ENCODE results near the gene PARVB. TPM values are rescaled to one million over a fixed set of nuclear protein-coding genes. Genes with fewer than 3 reads are reported as not detected.

Gene PARVB
- total and polyA plus RNA-seq, 2 of the 8 experiments (the other 6 are each of a cell fraction or from before 2014, with no cell fraction given) = 14.5 to 18.6 TPM

- Histone ChIP-seq H3K23ac (ENCODE audit: insufficient read length) (no peak overlapping the region), H4K5ac (ENCODE audit: insufficient read length, low read depth, low read length) (no peak overlapping the region), H3K14ac (ENCODE audit: insufficient read length) (no peak overlapping the region), H2AK5ac (ENCODE audit: low read depth, low read length) (no peak overlapping the region), H3K9ac (replicated peaks in 1 of 4; ENCODE audit: extremely low read depth in 1 of 4, low read depth in 3 of 4, low read length in 3 of 4) (no peak overlapping the region), H3K4ac (replicated peaks; ENCODE audit: insufficient read length, low read depth, low read length) (no peak overlapping the region), H2BK15ac (ENCODE audit: low read length) (no peak overlapping the region), H3K4me2 (ENCODE audit: insufficient read depth in 1 of 2, low read depth in 2 of 2, low read length in 2 of 2) (no peak overlapping the region), H3K23me2 (ENCODE audit: low read depth, low read length) (peaks cover 3% of the 10 kb centered on the region; the same call in 1 of the 2 replicates), H4K91ac (replicated peaks; ENCODE audit: insufficient read length, low read length) (no peak overlapping the region), H2BK5ac (ENCODE audit: low read depth, low read length) (no peak overlapping the region), H3K4me3 (ENCODE audit: extremely low read depth in 1 of 4, insufficient read depth in 2 of 4, low read depth in 3 of 4, low read length in 4 of 4) (no peak overlapping the region), H3K79me1 (ENCODE audit: low read depth, low read length) (no peaks in the 10 kb centered on the region; the same call in 1 of the 2 replicates), H3K4me1 (replicated peaks in 1 of 4; ENCODE audit: control insufficient read depth in 3 of 4, insufficient read depth in 4 of 4, low read length in 3 of 4) (peaks cover 0 to 14% (median 2%) of the 10 kb centered on the region in 4 experiments; a peak in 4 of 7 replicates), H3K36me3 (ENCODE audit: control insufficient read depth in 2 of 4, insufficient read depth in 4 of 4, low read length in 3 of 4) (no peaks in the 10 kb centered on the region), H4K8ac (ENCODE audit: extremely low read depth, insufficient read depth, low read length) (no peak overlapping the region), H2BK20ac (ENCODE audit: low read length) (no peak overlapping the region), H4K20me1 (replicated peaks in 1 of 2; ENCODE audit: control insufficient read depth in 1 of 2, insufficient read depth in 2 of 2, low read length in 2 of 2) (no peaks in the 10 kb centered on the region), H2BK12ac (ENCODE audit: low read depth, low read length) (no peak overlapping the region), H3K56ac (replicated peaks; ENCODE audit: insufficient read length, low read depth, low read length) (no peak overlapping the region), H3K79me2 (ENCODE audit: control insufficient read depth in 1 of 2, insufficient read depth in 2 of 2, low read length in 2 of 2) (no peaks in the 10 kb centered on the region), H2AFZ (ENCODE audit: low read length) (no peak overlapping the region), H3K9me3 (ENCODE audit: insufficient read depth in 2 of 2, low read depth in 1 of 2, low read length in 1 of 2) (no peaks in the 10 kb centered on the region), H3K27me3 (replicated peaks in 1 of 4; ENCODE audit: control insufficient read depth in 3 of 4, extremely low read depth in 1 of 4, insufficient read depth in 3 of 4, low read length in 3 of 4) (peaks cover 0 to 8% (median 3%) of the 10 kb centered on the region in 4 experiments; a peak in 4 of 7 replicates), H2BK120ac (replicated peaks; ENCODE audit: low read depth, low read length) (no peak overlapping the region), H3K27ac (ENCODE audit: low read depth, low read length) (no peak overlapping the region), H3K18ac (ENCODE audit: extremely low read depth, low read length) (no peak overlapping the region)
- ChIA-PET CTCF (ENCODE audit: partially characterized antibody) (interaction anchor here (1.1 to 3.3 kb wide), 2 partner anchors 11 to 35 kb away, joined by 4 to 13 read pairs; no protein-coding TSS in a partner anchor), POLR2A (ENCODE audit: partially characterized antibody) (interaction anchor here (0.6 to 1.0 kb wide), 2 partner anchors 14 to 117 kb away, joined by 3 read pairs; no protein-coding TSS in a partner anchor)
- DNase-seq (ENCODE audit: low read depth in 1 of 2, low spot score in 2 of 2) (no peak), FAIRE-seq (no peak)
- WGBS, 2 experiments (ENCODE audit: extremely low coverage in 1 of 2, insufficient coverage in 1 of 2, insufficient read length in 1 of 2, insufficient replicate concordance in 2 of 2, low coverage in 1 of 2, low lambda C conversion rate in 2 of 2, missing lambda C conversion rate in 1 of 2) = 79% methylated on average over 7 of the region's 7 CpGs; no CpG with 5 or more reads in 1 of the 2 experiments
- TF ChIP-seq SP1 (IDR thresholded peaks at IDR 0.05; ENCODE audit: low read depth, low read length) (no peak), SIRT6 (IDR thresholded peaks at IDR 0.05; ENCODE audit: low read length) (no peak), MAX (IDR thresholded peaks at IDR 0.05) (no peak), CREB1 (IDR thresholded peaks at IDR 0.05) (no peak), MAFK (IDR thresholded peaks at IDR 0.05; ENCODE audit: low read depth, low read length) (no peak), TEAD4 (IDR thresholded peaks at IDR 0.05; ENCODE audit: low read depth, low read length) (no peak), SUZ12 (IDR thresholded peaks at IDR 0.05; ENCODE audit: low read length) (no peak), KDM1A (IDR thresholded peaks at IDR 0.05; ENCODE audit: borderline replicate concordance, low read length) (no peak), CEBPB (IDR thresholded peaks at IDR 0.05; ENCODE audit: low read depth, low read length) (no peak)
These were observed 4.0 kb downstream of the PARVB start for GRCh38 chr22:44028091-44028490.
